ENCODE results near the gene L3MBTL1.
"Not testable (repeated sequence)": the region's sequence is repeated elsewhere in the genome, so short reads cannot be mapped to it uniquely, and the experiment has no call there.

L3MBTL1 gene

DNA sequence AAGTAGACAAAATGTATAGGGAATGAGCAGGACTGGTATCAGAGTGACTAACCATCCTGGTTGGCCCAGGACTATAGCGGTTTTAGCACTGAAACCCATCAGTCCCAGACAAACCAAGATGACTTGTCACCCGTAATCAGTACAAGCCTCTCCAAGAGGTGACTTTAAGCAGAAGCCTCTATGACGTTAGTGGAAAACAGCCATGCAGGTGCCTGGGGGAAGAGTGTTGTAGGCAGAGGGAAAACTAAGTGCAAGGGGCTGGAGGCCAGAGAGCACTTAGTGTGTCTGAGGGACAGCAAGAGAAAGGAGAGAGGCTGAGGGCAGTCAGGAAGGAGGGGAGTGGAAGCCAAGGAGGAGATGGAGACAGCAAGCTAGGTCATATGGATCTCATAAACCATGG lies 53.5 kb downstream of the L3MBTL1 start:
- no peak for DNase-seq

DNA sequence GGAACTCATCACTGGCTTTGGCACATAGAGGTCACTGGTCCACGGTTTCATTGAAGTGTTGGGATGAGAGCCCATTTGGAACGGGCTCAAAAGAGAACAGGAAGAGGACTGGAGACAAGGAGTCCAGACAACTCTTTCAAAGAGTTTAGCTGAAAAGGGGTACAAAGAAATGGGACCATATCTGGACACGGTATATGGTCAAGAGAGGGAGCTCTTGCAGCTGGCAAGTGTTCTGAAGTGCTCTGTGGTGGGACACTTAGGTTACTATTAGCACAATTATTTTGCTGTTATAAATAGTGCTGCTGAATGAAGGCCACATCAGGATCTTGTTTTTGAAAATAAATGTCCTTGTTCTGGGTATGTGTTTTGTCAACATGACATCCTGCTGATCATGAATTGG lies 55.9 kb downstream of the L3MBTL1 start:
- no peak for DNase-seq

DNA sequence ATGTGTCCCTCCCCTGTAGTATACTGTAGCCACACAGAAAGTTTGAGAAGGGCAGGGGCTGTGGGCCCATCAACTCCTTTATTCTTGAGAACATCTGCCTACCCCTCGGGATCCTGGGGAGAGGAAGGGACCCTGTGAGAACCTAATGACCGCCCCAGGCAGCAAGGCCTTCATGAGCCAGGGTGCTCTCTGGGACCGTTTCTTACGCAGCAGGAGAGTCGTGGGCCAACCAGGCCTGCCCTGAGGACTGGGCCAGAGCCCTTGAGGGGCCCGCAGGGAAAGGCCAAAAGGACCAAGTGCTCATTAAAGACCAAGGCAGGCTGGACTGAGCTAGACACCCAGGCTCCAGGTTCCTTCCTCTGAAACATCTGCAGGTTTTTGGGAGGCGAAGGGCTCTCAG lies 56.5 kb downstream of the L3MBTL1 start:
- no peak for DNase-seq

DNA sequence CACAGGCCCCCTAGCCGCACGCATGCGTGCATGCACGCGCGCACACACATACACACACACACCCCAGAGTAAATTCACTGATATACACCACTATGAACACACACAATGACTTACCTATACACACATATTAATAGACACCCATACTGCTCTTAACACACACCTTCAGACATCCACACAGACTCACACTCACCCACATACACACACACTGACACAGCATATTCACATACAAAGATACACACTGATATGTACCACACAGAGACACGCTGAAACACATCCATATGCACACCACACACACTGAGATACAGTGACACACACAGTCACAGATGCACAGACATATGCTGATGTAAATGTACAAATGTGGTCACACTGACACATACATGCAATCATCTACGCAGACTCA lies 57.0 kb downstream of the L3MBTL1 start:
- no peak for DNase-seq

DNA sequence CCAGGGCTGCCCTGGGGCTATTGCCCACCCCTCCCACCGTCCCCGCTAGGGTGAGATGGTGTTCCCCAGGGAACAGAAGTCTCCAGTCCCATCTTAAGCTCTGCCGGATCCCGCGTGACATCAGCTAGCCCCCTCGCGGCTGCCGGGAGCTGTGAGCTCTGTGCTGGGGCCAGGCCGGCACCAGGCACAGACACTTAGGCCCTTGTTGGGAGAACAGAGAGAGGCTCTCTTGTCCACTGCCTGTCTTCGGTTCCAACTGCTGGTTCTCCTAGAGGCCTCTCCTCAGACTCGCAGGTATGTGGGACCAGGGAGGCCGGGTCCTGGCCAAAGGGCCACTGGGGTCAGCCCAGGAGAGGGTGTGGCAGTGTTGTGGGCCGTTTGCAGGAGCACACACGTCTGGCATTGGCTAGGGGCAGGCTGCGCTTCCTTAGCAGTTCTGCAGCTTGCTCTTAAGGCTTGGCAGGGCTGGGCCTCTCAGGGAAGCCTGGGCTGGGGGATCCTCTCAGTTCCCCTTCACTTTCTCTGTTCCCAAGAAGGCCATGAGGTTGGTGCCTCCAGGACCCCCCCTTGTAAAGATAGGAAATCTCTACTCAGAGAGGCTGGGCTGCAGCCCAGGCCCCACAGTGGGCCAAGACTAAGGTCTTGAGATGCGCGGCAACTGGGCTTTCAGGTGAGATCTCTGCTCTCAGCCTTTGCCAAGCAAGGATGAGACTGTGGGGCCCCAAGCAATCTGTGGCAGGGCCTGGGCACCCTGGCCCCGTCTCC lies 57.7 kb downstream of the L3MBTL1 start:
- DNase-seq: no peak

DNA sequence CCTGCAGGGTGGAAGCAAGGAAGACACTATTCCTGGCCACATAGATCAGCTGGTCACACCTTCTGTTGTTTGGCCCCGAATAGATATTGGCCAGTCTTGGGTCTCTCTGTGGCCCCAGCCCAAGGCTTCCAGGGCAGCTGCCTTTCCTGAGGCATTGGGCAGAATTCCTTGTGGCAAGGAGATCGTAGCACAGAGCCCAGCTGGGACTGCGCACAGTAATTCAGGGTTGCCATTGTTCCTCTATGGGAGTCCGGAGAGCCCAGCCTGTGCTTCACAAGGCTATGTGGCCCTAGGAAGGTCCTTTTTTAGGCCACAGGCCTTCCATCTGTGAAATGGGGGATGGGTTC lies 58.2 kb downstream of the L3MBTL1 start:
- DNase-seq: no peak

DNA sequence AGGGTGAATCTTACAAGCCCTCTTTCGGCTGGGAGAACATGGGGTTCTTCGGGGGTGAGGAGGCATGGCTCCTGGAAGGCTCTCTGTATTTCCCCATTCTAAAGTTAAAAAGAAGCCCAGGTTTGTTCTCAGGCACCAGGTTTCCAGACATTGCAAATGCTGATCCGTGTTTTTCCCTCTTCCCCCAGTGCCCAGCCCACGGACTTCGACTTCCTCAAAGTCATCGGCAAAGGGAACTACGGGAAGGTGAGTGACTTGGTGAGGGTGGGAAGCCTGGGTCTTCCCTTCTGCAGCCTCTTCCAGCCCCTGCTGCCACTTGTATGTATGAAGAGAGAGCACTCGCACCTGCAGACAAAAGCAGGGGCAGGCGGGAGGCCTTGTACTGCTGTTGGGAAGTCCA lies 60.0 kb downstream of the L3MBTL1 start:
- no peak for DNase-seq

DNA sequence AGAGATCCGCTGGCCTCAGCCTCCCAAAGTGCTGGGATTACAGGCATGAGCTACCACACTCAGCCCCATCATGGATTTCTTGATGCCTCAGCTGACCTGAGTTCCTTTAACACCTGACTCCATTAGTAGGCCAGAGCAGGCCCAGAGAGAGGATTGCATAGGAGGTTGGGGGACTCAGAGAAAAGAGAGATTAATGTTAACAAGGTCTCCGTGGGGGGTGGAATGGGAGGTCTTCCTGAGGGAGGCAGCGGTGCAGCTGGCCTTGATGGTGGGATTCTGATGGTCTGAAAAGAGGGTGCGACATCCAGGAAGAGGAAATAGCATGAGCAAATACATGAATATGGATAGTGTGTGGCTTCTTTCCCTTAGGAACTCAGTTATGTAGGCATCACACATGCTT lies 61.2 kb downstream of the L3MBTL1 start:
- DNase-seq: no peak

DNA sequence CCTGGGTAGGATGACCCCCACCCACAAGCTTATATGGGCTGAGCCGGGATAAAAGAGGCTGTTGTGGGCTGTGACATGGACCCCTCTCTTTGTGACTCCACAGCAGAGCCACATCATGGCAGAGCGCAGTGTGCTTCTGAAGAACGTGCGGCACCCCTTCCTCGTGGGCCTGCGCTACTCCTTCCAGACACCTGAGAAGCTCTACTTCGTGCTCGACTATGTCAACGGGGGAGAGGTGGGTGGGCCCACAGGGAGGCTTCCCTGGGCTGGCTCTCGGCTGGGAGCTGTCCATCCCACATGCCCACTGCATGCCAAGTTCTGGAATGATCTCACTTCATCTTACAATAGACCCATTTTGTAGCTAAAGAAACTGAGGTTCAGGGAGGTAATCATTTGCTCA lies 61.8 kb downstream of the L3MBTL1 start:
- no peak for DNase-seq

DNA sequence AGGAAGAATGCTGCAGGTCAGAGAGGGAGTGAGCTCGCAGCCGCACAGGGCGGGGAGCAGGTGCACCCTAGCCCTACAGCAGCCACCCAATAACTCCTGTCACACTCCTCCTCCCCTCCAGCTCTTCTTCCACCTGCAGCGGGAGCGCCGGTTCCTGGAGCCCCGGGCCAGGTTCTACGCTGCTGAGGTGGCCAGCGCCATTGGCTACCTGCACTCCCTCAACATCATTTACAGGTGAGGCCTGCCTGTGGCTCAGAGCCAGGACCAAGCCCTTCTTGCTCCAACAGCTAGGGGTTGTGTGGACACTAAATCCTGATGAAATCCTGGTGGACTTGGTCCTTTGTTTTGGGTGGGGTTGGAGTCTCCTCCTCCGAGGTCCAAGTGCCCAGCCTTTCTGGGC lies 63.0 kb downstream of the L3MBTL1 start:
- DNase-seq: no peak

DNA sequence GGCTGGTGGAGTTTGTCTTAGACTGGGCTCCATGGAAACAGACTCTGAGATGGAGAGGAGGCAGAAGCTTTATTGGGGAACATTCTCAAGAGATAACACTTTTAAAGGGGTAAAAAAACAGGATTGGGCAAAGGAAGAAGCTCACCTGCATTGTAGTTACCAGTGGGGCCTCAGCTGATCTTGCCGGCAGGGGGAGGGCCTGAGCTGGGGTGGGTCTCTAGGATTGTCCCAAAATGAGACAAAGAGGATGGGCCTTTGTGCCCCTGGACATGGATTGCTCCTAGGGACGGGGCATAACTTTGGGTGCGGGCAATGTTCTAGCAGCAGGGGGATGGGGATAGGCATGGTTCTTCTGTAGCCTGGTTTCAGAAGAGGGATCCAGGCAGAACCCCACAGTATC lies 63.8 kb downstream of the L3MBTL1 start:
- no peak for DNase-seq

DNA sequence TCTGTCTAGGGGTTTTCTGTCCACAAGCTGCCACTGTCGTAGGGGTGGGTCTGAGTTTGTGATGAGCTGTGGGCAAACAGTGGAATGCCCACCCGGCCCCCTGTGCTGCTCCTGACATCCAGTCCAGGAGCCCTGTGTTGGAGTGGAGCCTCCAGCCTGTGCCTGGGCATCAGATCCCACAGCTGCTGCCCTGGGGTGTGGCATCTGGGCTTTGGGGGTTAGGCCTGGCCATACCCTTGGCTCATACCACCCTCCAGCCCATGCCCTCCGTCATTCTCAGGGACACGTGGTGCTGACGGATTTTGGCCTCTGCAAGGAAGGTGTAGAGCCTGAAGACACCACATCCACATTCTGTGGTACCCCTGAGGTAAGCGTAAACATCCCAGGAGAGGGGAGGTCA lies 64.3 kb downstream of the L3MBTL1 start:
- no peak for DNase-seq

DNA sequence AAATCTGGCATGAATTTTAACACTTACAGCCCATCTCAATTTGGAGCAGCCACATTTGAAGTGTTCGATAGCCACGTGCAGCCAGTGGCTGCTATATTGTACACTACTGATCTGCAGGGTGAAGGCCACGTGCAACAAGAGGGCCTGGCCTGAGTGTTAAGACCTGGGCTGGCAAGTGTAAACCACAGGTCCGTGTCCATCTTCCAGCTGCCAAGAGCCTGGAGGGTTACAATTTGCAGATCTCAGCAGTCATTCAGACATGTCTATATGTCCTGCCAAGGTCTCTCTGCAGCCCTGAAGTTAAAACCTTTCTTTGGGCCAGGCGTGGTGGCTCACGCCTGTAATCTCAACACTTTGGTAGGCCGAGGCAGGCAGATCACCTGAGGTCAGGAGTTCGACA lies 65.4 kb downstream of the L3MBTL1 start:
- no peak for DNase-seq

DNA sequence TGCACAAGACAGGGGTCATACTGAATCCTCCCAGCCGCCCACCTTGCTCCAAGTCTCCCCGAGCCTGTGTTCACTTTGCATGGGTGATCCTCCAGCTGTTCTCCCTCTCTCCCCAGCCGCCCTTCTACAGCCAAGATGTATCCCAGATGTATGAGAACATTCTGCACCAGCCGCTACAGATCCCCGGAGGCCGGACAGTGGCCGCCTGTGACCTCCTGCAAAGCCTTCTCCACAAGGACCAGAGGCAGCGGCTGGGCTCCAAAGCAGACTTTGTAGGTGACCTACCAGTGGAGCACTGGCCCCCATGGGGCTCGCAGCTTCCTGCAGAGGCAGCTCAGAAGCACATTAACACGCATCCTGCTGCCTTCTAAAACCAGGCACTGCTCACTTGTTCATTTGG lies 68.6 kb downstream of the L3MBTL1 start:
- no peak for DNase-seq

DNA sequence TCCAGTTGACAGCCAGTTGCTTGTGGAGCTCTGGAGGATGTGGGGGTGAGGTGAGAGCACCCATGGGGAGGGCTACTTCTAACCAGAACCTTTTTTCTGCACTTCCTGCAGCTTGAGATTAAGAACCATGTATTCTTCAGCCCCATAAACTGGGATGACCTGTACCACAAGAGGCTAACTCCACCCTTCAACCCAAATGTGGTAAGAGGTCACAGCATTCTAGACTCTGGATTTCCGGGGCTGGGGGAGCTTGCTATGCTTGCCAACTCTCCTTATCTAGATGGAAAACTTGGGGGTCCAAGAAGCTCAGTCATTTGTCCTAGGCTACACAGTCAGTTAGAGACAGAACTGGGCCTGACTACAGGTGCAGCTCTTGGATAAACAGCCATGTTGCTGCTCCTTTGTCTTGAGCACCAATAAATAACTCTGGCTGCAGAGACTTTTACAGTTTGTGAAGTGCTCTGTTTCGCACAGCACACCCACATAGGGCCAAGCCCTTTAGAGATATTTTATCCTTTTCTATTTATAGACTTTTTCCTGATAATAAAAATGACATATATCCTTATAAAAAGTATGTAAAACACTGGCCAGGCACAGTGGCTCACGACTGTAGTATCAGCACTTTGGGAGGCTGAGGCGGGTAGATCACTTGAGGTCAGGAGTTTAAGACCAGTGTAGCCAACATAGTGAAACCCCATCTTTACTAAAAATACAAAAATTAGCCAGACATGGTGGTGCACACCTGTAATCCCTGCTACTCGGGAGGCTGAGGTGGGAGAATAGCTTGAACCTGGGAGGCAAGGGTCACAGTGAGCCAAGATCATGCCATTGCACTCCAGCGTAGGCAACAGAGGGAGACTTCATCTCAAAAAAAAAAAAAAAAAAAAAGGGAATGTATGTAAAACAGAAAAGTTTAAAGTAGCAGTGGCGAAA lies 72.6 kb downstream of the L3MBTL1 start:
- no peak for DNase-seq

DNA sequence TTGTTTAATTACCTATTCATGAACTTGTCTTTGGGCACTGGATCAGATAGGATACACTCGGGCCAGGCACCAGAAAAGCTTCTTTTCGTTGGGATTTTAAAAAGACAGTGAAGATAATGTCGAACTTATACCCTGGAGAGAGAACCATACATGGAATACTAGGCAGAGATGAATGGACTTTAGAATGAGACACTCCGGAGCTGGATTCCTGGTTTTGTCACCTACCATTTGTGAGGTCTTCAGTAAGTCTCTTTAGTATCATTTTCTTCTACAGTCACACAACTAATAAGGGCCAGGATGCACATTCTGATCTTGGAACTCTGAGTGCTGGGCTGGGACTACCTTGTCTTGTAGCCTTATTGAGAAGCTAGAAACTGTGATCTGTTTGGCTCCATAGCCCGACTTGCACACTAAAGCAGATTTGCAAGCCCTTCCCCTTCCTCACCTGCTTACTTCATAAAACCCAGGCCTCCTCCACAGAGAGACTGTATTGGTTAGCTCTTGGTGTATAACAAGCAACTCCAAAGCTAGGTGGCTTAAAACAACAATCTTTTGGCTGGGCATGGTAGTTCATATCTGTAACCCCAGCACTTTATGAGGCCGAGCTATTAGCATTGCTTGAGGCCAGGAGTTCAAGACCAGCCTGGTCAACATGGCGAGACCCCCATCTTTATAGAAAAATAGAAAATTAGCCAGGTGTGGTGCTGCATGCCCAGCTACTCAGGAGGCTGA lies 75.8 kb downstream of the L3MBTL1 start:
- no peak for DNase-seq

DNA sequence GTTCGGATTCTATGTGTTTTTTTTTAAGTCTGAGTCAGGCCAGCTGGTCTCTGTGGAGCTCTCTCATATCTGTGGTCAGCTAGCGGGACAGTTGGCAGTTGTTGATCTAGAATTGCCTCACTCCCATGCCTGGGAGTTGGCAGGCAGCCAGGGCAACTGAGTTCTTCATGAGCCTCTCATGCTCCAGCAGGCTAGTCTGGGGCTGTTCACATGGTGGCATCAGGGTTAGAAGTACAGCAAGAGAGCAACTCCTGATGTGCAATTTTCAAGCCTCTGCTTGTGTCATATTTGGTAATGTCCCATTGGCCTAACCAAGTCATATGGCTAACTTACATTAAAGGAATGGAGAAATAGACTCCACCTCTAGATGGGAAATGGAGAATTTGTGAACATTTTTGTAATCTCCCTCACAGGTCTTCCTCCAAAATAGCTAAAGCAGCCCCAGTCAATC lies 76.5 kb downstream of the L3MBTL1 start:
- DNase-seq: no peak

DNA sequence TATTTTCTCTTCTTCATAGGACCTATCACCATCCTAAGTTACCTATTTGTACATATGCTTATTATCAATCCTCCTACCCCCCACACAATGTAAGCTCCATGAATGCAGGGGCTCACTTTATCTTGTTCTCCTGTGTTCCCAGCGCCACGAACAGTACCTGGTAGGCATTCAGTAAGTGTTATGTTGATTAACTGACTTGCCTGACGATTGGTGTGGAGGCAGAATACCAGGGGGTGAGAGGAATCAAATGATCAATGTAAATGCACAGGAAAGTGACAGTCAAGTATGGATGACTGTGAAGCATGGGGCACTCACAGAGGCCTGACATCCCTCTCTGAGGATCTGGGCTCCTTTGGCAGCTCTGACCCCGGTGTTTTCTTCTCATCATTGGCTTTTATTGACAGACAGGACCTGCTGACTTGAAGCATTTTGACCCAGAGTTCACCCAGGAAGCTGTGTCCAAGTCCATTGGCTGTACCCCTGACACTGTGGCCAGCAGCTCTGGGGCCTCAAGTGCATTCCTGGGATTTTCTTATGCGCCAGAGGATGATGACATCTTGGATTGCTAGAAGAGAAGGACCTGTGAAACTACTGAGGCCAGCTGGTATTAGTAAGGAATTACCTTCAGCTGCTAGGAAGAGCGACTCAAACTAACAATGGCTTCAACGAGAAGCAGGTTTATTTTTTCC lies 77.1 kb downstream of the L3MBTL1 start:
- no peak for DNase-seq

DNA sequence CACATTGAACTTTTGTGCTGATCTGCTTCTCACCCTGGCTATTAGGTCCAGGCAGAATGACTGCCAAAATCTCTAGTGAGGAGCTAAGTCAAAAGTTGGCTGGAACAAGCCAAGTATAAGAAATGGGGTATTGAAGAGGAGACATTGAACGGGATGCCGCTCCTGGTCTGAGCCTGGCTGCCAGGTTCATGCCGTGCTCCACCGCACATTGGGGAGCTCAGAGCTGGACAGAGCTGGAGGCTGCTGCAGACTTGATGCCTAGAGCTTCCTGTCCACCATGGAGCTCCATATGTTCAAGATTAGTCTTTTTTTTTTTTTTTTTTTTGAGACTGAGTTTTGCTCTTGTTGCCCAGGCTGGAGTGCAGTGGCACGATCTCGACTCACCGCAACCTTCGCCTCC lies 79.1 kb downstream of the L3MBTL1 start:
- DNase-seq: no peak

DNA sequence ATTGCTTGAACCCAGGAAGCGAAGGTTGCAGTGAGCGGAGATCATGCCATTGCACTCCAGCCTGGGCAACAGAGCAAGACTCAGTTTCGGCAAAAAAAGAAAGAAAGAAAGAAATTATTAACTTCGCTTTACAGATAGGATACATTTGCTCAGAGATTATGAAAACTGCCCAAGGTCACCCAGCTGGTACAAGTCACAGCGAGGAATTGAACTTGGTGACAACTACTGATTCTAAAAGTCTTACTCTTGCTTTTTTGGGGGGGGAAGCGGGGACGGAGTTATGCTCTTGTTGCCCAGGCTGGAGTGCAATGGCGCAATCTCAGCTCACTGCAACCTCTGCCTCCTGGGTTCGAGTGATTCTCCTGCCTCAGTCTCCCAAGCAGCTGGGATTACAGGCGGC lies 81.0 kb downstream of the L3MBTL1 start:
- not testable (repeated sequence) for DNase-seq

DNA sequence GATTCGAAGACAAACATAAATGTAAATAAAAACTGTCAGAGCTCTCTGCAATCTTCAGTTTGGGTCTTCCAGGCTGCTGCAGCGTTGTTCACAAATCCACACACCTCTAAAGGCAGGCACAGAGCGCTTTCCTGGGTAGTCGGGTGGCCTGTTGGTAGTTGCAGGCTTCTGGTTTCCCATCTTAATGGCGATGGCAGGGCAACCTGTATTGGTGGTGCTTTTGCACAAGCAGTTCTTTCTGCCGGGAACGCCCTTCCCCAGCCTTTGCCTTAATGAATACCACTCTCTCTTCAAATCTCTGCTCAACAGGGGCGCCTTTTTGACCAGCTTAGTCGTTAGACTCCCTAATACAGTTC lies 82.5 kb downstream of the L3MBTL1 start:
- no peak for DNase-seq

DNA sequence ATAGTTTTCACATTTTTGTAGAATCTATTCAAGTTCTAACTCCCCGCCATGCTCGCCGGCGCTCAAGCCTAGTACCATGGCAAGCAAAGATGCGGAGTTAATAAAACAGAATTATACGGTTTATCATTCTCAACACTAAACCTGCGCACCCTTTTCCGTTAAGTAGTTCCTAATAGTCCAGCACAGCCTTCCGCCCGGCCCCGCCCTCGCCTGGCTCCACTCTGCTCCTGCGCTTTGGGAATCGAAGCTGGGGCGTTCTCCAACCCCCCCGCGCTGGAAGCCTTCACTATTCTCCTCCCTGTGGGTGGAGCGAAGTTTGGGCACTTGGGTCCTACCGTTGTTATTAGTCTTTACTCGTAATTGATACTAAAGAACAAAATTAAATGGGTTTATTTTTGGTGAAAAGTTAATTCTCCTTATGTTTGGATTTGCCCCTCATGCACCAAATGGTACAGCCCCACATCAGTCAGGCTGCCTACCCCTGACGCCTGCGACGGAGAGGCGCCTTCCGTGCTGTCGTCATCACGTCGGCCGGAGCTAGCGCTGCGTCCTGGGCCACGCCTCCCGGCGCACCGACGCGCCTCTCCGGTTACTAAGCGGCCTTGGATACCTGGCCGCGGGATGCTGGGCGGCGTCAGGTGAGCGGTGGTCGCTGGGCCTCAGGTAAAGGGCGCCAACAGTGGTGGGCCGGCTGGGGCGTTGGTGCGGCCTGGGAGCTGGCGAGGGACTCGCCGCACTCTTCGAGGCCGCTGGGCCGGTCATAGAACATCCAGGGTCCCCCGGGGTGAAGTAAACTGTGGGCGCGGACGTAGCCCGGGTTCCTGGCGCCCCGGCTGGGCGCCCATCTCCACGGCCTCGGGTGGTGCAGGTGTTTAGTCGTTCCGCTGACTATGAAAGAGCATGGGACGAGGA lies 83.2 kb downstream of the L3MBTL1 start, which contains the start of gene IFT52:
Gene IFT52, plus strand, starts transcription at position 546 of the 912 bp plus-strand sequence. CDS start 3,762 bp downstream, outside the sequence.
- peak; percentile 84 to 85 for DNase-seq

Measured in activated CD4-positive, alpha-beta T cell treated with anti-CD3 and anti-CD28 coated beads for 4 hours (primary cell).